ENCODE results near the gene OR5M10.
"Not testable (repeated sequence)": the region's sequence is repeated elsewhere in the genome, so short reads cannot be mapped to it uniquely, and the experiment has no call there.

Gene OR5M10

GRCh38 chr11:56577621-56578020 is at the start of gene OR5M10:
OR5M10 (minus strand) TSS chr11:56577721; CDS start chr11:56577721, 0 bp downstream.
- no peak for DNase-seq
- peaks cover 0 to 2% of the 10 kb centered on the region in 2 donors for H3K9me3 Mint-ChIP-seq
- H3K27ac Mint-ChIP-seq: no peak within 1 kb of the TSS
- H3K4me3 Mint-ChIP-seq: no peak within 1 kb of the TSS
- H3K4me1 Mint-ChIP-seq: no peaks in the 10 kb centered on the region
- ATAC-seq (replicated peaks): no peak
- no peaks in the 10 kb centered on the region for H3K36me3 Mint-ChIP-seq
- no peaks in the 10 kb centered on the region for H3K27me3 Mint-ChIP-seq

DNA sequence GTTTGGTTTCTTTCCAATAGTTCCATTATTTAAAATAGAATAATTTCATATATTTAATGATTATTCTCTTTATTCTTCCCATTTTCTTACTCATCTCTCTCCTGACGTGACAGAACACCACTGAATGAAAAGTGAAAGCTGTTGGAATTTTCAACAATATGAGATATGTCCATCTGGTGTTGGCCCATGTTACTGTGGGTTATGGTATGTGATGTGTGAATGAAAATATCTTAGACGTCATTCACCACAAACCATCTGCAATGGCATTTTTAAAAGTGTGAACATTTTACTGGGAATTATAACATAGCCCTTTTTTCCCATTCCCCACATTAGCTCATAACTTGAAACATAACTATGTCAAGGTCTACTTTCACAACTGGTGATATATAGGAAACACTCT is 48.4 kb upstream of the OR5M10 start:
- Mint-ChIP-seq H3K36me3 (no peaks in the 10 kb centered on the region), H3K9me3 (peaks cover 0 to 1% of the 10 kb centered on the region in 2 donors), H3K4me3 (no peak overlapping the region), H3K27ac (no peak overlapping the region), H3K4me1 (no peaks in the 10 kb centered on the region), H3K27me3 (no peaks in the 10 kb centered on the region)
- no peak for DNase-seq
- no peak for ATAC-seq (replicated peaks)

DNA sequence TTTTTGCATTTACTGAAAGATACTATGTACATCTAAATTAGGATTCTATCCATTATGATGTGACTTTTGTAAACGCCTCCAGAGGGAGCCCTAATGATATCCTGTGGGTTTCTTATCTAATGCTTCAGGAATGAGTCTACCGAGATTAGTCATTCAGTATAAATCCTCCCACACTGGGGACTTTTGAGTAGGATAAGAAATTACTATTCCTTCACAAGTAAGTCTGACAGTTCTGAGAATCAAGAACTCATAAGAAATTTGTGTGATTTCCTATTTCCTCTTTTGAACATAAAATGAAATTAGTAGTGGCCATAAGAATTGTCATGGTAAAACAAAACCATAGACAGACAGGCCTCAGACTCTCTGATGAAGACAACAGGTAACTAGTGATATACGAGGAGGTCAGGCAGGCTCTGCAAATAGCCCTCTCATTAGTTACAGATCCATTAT is 47.2 kb upstream of the OR5M10 start:
- no peaks in the 10 kb centered on the region for H3K36me3 Mint-ChIP-seq
- no peak for DNase-seq
- no peak overlapping the region for H3K27ac Mint-ChIP-seq
- H3K4me3 Mint-ChIP-seq: no peak overlapping the region
- peaks cover 0 to 1% of the 10 kb centered on the region in 2 donors for H3K9me3 Mint-ChIP-seq
- H3K27me3 Mint-ChIP-seq: no peaks in the 10 kb centered on the region
- H3K4me1 Mint-ChIP-seq: no peaks in the 10 kb centered on the region
- peak; percentile 74 to 82 for ATAC-seq (replicated peaks)

DNA sequence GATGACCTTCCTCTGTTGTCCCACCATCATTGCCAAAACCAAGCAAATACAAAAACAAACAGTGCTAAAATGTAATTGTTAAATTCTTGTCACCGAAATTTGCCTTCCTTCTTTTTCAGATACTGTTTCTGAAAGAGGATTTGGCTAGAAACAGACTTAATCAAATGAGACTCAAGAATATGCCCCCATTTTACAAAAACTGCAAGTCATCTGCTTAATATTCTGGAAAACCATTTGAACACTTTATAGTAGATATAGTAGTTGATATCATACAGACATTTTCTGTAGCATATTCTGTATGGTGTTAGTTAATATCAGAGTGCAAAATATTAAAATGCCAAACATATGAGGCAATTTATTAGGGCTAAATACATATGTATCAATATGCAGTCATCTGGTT is 33.7 kb upstream of the OR5M10 start:
- no peak overlapping the region for H3K4me3 Mint-ChIP-seq
- no peaks in the 10 kb centered on the region for H3K36me3 Mint-ChIP-seq
- no peaks in the 10 kb centered on the region for H3K4me1 Mint-ChIP-seq
- no peak for ATAC-seq (replicated peaks)
- no peak for DNase-seq
- H3K9me3 Mint-ChIP-seq: peaks cover 0 to 4% of the 10 kb centered on the region in 2 donors
- H3K27ac Mint-ChIP-seq: no peak overlapping the region
- H3K27me3 Mint-ChIP-seq: no peaks in the 10 kb centered on the region

GRCh38 chr11:56592088-56592717 is 14.7 kb upstream of the OR5M10 start:
- not testable (repeated sequence) for H3K27ac Mint-ChIP-seq; H3K4me3 Mint-ChIP-seq; H3K9me3 Mint-ChIP-seq; ATAC-seq (replicated peaks); H3K27me3 Mint-ChIP-seq; H3K4me1 Mint-ChIP-seq; H3K36me3 Mint-ChIP-seq; DNase-seq

DNA sequence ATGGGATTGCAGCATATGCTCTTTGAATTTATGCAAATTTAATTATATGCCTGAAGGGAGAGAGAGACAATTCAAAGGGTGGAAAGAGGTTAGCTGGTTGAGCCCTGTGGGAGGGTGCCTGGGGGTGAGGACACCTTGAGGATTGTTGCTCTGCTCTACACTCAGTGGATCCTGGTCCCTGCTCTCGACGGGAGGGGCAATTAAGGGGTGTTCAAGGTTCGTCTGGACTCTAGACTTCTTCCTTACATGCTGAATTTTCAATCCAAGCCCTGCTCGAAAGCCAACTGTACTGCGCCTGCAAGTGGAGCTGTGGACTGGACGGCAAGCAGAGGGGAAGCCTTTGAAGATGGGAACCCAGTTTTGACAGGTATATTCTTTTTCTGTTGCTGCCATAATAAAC is 18.9 kb downstream of the OR5M10 start:
- Mint-ChIP-seq H3K27ac (no peak overlapping the region), H3K27me3 (no peaks in the 10 kb centered on the region), H3K9me3 (peaks cover 8% of the 10 kb centered on the region in 2 donors), H3K4me3 (no peak overlapping the region), H3K4me1 (no peaks in the 10 kb centered on the region), H3K36me3 (no peaks in the 10 kb centered on the region)
- no peak for DNase-seq
- no peak for ATAC-seq (replicated peaks)

- not testable (repeated sequence) for H3K27me3 Mint-ChIP-seq; DNase-seq; ATAC-seq (replicated peaks); H3K4me3 Mint-ChIP-seq; H3K9me3 Mint-ChIP-seq; H3K27ac Mint-ChIP-seq; H3K36me3 Mint-ChIP-seq; H3K4me1 Mint-ChIP-seq
Observed at GRCh38 chr11:56554691-56555090, 22.8 kb downstream of the OR5M10 start.

DNA sequence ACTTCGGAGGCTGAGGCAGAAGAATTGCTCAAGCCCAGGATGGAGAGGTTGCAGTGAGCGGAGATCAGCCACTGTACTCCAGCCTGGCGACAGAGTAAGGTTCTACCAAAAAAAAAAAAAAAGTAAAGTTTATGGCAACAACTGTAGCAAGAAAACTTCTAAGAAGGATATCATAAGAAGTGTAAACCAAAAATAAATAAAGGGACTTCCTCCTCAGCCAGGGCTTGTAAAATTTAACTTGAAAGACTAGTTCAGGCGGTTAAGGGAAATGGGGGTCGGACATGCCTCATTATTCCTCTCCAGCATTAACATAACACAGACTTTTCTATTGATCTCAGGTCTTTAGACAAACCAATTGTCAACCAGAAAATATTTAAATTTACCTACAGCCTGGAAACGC is 32.0 kb downstream of the OR5M10 start:
- Mint-ChIP-seq H3K36me3 (no peaks in the 10 kb centered on the region), H3K4me1 (no peaks in the 10 kb centered on the region), H3K4me3 (no peak overlapping the region), H3K9me3 (peaks cover 3 to 13% of the 10 kb centered on the region in 2 donors), H3K27ac (no peak overlapping the region), H3K27me3 (no peaks in the 10 kb centered on the region)
- ATAC-seq (replicated peaks): no peak
- no peak for DNase-seq

GRCh38 chr11:56543739-56544138 is 33.8 kb downstream of the OR5M10 start:
- no peak for ATAC-seq (replicated peaks)
- H3K27ac Mint-ChIP-seq: no peak overlapping the region
- peaks cover 4 to 16% of the 10 kb centered on the region in 2 donors for H3K9me3 Mint-ChIP-seq
- H3K4me3 Mint-ChIP-seq: no peak overlapping the region
- no peaks in the 10 kb centered on the region for H3K4me1 Mint-ChIP-seq
- H3K36me3 Mint-ChIP-seq: no peaks in the 10 kb centered on the region
- DNase-seq: no peak
- no peaks in the 10 kb centered on the region for H3K27me3 Mint-ChIP-seq

GRCh38 chr11:56543157-56543556 is 34.4 kb downstream of the OR5M10 start, which contains the start of gene OR5M11:
OR5M11 (minus strand) TSS chr11:56543257; CDS start chr11:56543257, 0 bp downstream.
- no peaks in the 10 kb centered on the region for H3K36me3 Mint-ChIP-seq

DNA sequence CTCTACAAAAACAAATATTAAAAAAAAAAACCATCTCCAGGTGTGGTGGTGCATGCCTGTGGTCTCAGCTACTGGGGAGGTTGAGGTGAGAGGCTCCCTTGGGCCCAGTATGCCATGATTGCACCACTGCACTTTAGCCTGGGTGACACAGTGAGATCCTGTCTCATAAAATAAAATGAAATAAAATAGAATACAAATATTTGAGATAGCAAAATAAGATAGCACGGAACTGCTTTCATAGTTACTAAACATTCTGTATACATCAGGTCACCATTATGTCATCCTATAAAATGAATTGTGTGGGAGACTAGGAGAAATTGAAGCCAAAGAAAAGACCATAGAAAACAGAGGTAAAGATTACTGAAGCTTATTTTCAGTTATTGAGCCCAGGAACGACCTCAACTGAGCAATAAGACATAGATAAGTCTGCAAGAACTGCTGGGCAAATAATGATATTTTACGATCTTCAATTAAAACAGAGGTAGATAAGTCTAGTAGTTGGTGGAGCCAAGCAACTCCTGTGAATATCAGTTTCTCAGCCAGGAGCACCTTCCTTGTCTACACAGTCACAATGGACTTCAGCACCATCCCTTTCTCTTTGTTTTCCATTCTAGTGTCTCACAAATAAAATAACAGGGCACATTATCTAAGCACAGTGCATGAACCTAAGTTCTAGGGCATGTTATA is 44.3 kb downstream of the OR5M10 start:
- Mint-ChIP-seq H3K4me1 (no peaks in the 10 kb centered on the region), H3K4me3 (no peak overlapping the region), H3K9me3 (peaks cover 2 to 4% of the 10 kb centered on the region in 2 donors), H3K27me3 (no peaks in the 10 kb centered on the region), H3K36me3 (no peaks in the 10 kb centered on the region), H3K27ac (no peak overlapping the region)
- ATAC-seq (replicated peaks) (no peak), DNase-seq (no peak)

More at GRCh38 chr11:56543157-56543556, 34.4 kb downstream of the OR5M10 start, which contains the start of gene OR5M11:
- DNase-seq: no peak
- Mint-ChIP-seq H3K27me3 (no peaks in the 10 kb centered on the region), H3K4me3 (no peak within 1 kb of the TSS), H3K9me3 (peaks cover 6 to 20% of the 10 kb centered on the region in 2 donors), H3K4me1 (no peaks in the 10 kb centered on the region), H3K27ac (no peak within 1 kb of the TSS)
- ATAC-seq (replicated peaks): no peak

DNA sequence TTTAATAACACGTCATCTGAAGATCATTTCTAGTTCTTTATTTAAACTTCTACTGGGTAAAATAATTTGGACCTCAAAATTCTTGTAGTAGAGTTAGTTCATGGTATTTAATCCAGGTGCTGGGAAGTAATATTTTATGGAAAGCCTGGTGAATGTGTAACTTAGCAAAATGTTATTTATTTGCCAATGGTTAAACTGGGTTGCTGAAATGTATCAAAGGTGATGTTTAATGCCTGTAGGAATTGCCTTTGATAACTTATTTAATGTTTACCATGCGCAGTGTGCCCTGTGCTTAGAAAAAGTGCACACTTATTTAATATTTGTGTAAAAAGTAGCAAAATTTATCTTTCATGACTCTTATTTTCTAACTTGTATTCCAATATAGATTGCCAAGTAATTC is 45.7 kb downstream of the OR5M10 start:
- DNase-seq (no peak), ATAC-seq (replicated peaks) (no peak)
- Mint-ChIP-seq H3K4me3 (no peak overlapping the region), H3K9me3 (peaks cover 2 to 4% of the 10 kb centered on the region in 2 donors), H3K27me3 (no peaks in the 10 kb centered on the region), H3K27ac (no peak overlapping the region), H3K4me1 (no peaks in the 10 kb centered on the region), H3K36me3 (no peaks in the 10 kb centered on the region)
